B cell (primary cell): ENCODE measurements around the gene SPATA31A3. TPM values are rescaled to one million over a fixed set of nuclear protein-coding genes. Genes with fewer than 3 reads are reported as not detected.
"Not testable (repeated sequence)": the region's sequence is repeated elsewhere in the genome, so short reads cannot be mapped to it uniquely, and the experiment has no call there.

Source experiments
- ATAC-seq: fragments of 200-7000 bp; cut with Tn5 transposase; one replicate; pipeline ENCODE4 v1.10.0; 2021; ENCODE audit warnings: low read depth, mild to moderate bottlenecking, moderate number of reproducible peaks, moderate library complexity
- CTCF ChIA-PET: fragments of 350-600 bp; sonication (Branson Sonifier 250); formaldehyde crosslinking; loops from one replicate; lab custom pipeline; 2021; ENCODE audit warnings: antibody characterized with exemption, inconsistent platforms; lab: Charles Lee
- POLR2A ChIA-PET: fragments of 350-600 bp; sonication (Branson Sonifier 250); formaldehyde crosslinking; loops from one replicate; lab custom pipeline; 2021; ENCODE audit warnings: antibody characterized with exemption; lab: Charles Lee
- DNase-seq: peaks from one replicate; pipeline ENCODE4 v3.0.0; 2013
- H2AFZ ChIP-seq: 2 replicates; pipeline ENCODE4 v1.6.1; 2012; ENCODE audit warnings: mild to moderate bottlenecking, low read depth, low read length; ENCODE audit not compliant: insufficient read depth, poor library complexity, severe bottlenecking
- H3K27ac ChIP-seq, 2 donors: 1 replicate in 1 of 2; 2 replicates in 1 of 2; pipeline ENCODE4 v1.5.1; 2012 to 2013; ENCODE audit warnings: low read length in 2 of 2, mild to moderate bottlenecking in 2 of 2, moderate library complexity in 1 of 2
- H3K27me3 ChIP-seq, 4 experiments: fragments of 200-600 bp in 1 of 4; sonication (generic) in 1 of 4; replicated peaks in 1 of 4; 1 replicate in 2 of 4; 2 replicates in 2 of 4; pipeline versions ENCODE4 v1.6.1 to v1.7.0; 2013 to 2016; ENCODE audit warnings: low read length in 3 of 4, mild to moderate bottlenecking in 2 of 4, mixed read lengths in 1 of 4, moderate library complexity in 1 of 4; ENCODE audit not compliant: insufficient read depth in 4 of 4, control insufficient read depth in 3 of 4; ENCODE audit errors: control extremely low read depth in 1 of 4
- H3K36me3 ChIP-seq, 2 experiments: replicated peaks in 1 of 2; 1 replicate in 1 of 2; 2 replicates in 1 of 2; pipeline versions ENCODE4 v1.6.1 to v1.7.1; 2013; ENCODE audit warnings: low read length in 1 of 2; ENCODE audit not compliant: insufficient read depth in 2 of 2, control insufficient read depth in 1 of 2; ENCODE audit errors: control extremely low read depth in 1 of 2, extremely low read depth in 1 of 2
- H3K4me1 ChIP-seq, 2 donors: fragments of 200-600 bp in 1 of 2; sonication (generic) in 1 of 2; 1 replicate in 1 of 2; 2 replicates in 1 of 2; pipeline versions ENCODE4 v1.5.1 to v1.6.1; 2013 to 2017; ENCODE audit warnings: low read length in 2 of 2; ENCODE audit not compliant: control insufficient read depth in 2 of 2, insufficient read depth in 2 of 2
- H3K4me2 ChIP-seq: replicated peaks from 2 replicates; pipeline ENCODE3; 2012; ENCODE audit warnings: mild to moderate bottlenecking, low read depth, low read length; ENCODE audit not compliant: poor library complexity, severe bottlenecking
- H3K4me3 ChIP-seq, 5 experiments: fragments of 200-600 bp in 1 of 5; sonication (generic) in 1 of 5; 1 replicate in 3 of 5; 2 replicates in 2 of 5; pipeline versions ENCODE4 v1.5.1 to v1.7.0; 2011 to 2016; ENCODE audit warnings: low read length in 4 of 5, mild to moderate bottlenecking in 4 of 5, low read depth in 2 of 5, control low read depth in 1 of 5, moderate library complexity in 1 of 5; ENCODE audit not compliant: insufficient read depth in 1 of 5; ENCODE audit errors: control extremely low read depth in 1 of 5, extremely low read depth in 1 of 5
- H3K79me2 ChIP-seq: fragments of 200-600 bp; sonication (generic); one replicate; pipeline ENCODE4 v1.6.0; 2016; ENCODE audit warnings: low read length; ENCODE audit not compliant: control insufficient read depth, insufficient read depth
- H3K9ac ChIP-seq: fragments of 200-600 bp; sonication (generic); 2 replicates; pipeline ENCODE4 v1.6.1; 2017; ENCODE audit warnings: mild to moderate bottlenecking, low read length, moderate library complexity
- H3K9me3 ChIP-seq, 3 donors: one replicate each; pipeline versions ENCODE4 v1.6.1 to v1.7.1; 2013; ENCODE audit warnings: low read length in 2 of 3; ENCODE audit not compliant: control insufficient read depth in 2 of 3, insufficient read depth in 1 of 3; ENCODE audit errors: control extremely low read depth in 1 of 3
- H4K20me1 ChIP-seq: 2 replicates; pipeline ENCODE4 v1.6.0; 2012; ENCODE audit warnings: mild to moderate bottlenecking, low read length; ENCODE audit not compliant: insufficient read depth, control insufficient read depth, poor library complexity, severe bottlenecking
- H3K27ac Mint-ChIP-seq: one replicate; pipeline ENCODE4 v1.8.0; 2021; ENCODE audit warnings: mixed read lengths
- H3K27me3 Mint-ChIP-seq: one replicate; pipeline ENCODE4 v1.8.0; 2021; ENCODE audit warnings: mixed read lengths
- H3K4me1 Mint-ChIP-seq: one replicate; pipeline ENCODE4 v1.8.0; 2021; ENCODE audit warnings: mixed read lengths
- H3K4me3 Mint-ChIP-seq: one replicate; pipeline ENCODE4 v1.8.0; 2021; ENCODE audit warnings: mixed read lengths
- H3K9me3 Mint-ChIP-seq: one replicate; pipeline ENCODE4 v1.8.0; 2022; ENCODE audit warnings: mixed read lengths; ENCODE audit not compliant: insufficient read depth
- WGBS: methylation state at CpG from one replicate; pipeline ENCODE4 v1.1.5; 2013; ENCODE audit warnings: missing lambda C conversion rate; ENCODE audit not compliant: insufficient coverage; 5-methylcytosine and 5-hydroxymethylcytosine counted together
- intact Hi-C: fragments of 100-400 bp; cut with micrococcal nuclease; formaldehyde crosslinking; loops from one replicate; pipeline ENCODE4 v1.10.0; 2022
- polyA minus RNA-seq: library from RNA; depleted of rRNA, polyadenylated mRNA; stranded (reverse); fragments of >200 nt; gene quantifications from 2 replicates; pipeline ENCODE4 v1.2.3, GENCODE V29; 2012
- polyA plus RNA-seq: library from polyadenylated mRNA; depleted of rRNA; stranded (reverse); fragments of >200 nt; gene quantifications from 2 replicates; pipeline ENCODE4 v1.2.3, GENCODE V29; 2012
- total RNA-seq, 2 donors: library from RNA; stranded (reverse); fragments of 120-200 nt in 1 of 2; gene quantifications; 1 replicate in 1 of 2; 2 replicates in 1 of 2; pipeline versions ENCODE4 v1.2.3 to v1.2.4, GENCODE V29; 2013 to 2022

SPATA31A3 gene
- total RNA-seq (not detected in 2 replicates), polyA plus RNA-seq (not detected in 2 replicates), polyA minus RNA-seq (not detected in 2 replicates)
- total RNA-seq (2013): not detected

DNA sequence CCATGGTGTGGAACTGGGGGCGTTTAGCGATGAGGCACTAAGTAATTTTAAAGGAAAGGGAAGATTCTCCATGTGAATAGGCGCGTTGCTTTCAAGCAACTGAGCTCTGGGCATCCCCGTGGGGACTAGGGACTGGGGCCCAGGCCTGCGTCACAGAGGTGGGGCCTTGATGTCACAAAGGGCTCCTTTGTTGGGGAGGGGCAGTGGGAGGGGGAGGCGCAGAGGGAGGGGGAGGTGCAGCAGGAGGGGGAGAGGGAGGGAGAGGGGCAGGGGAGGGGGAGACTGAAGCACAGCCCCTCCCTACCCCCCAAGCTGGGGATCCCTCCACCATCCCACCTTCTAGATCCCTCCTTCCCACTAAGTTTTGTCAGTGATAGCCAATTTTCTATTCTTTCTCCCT lies at the start of gene SPATA31A3:
TSS of gene SPATA31A3 (minus strand) at position 101 of the 400 bp plus-strand sequence. CDS start at position 72, 29 bp downstream.
- ATAC-seq, H3K9ac ChIP-seq, H3K27ac ChIP-seq, H3K9me3 Mint-ChIP-seq, H3K4me1 ChIP-seq, H3K79me2 ChIP-seq, H3K36me3 ChIP-seq, POLR2A ChIA-PET, H3K27me3 ChIP-seq, H3K4me3 ChIP-seq, H3K4me2 ChIP-seq, H3K4me3 Mint-ChIP-seq, H2AFZ ChIP-seq, H3K9me3 ChIP-seq, H3K4me1 Mint-ChIP-seq, H4K20me1 ChIP-seq, DNase-seq, H3K27me3 Mint-ChIP-seq, CTCF ChIA-PET, H3K27ac Mint-ChIP-seq, intact Hi-C loops: not testable (repeated sequence)
- WGBS: no CpG with 5 or more reads among the region's 7 CpGs

- H3K27me3 Mint-ChIP-seq, POLR2A ChIA-PET, H3K27ac Mint-ChIP-seq, H4K20me1 ChIP-seq, DNase-seq, H3K27ac ChIP-seq, H3K4me3 Mint-ChIP-seq, H3K4me1 Mint-ChIP-seq, H3K36me3 ChIP-seq, ATAC-seq, H3K9ac ChIP-seq, H3K4me3 ChIP-seq, H3K4me1 ChIP-seq, CTCF ChIA-PET, H3K9me3 Mint-ChIP-seq, H3K79me2 ChIP-seq, intact Hi-C loops, H3K27me3 ChIP-seq, H3K9me3 ChIP-seq, H3K4me2 ChIP-seq, H2AFZ ChIP-seq: not testable (repeated sequence)
- WGBS: 90% methylated on average over 9 of the region's 11 CpGs
These were observed 39.8 kb downstream of the SPATA31A3 start for GRCh38 chr9:66952576-66952975.

DNA sequence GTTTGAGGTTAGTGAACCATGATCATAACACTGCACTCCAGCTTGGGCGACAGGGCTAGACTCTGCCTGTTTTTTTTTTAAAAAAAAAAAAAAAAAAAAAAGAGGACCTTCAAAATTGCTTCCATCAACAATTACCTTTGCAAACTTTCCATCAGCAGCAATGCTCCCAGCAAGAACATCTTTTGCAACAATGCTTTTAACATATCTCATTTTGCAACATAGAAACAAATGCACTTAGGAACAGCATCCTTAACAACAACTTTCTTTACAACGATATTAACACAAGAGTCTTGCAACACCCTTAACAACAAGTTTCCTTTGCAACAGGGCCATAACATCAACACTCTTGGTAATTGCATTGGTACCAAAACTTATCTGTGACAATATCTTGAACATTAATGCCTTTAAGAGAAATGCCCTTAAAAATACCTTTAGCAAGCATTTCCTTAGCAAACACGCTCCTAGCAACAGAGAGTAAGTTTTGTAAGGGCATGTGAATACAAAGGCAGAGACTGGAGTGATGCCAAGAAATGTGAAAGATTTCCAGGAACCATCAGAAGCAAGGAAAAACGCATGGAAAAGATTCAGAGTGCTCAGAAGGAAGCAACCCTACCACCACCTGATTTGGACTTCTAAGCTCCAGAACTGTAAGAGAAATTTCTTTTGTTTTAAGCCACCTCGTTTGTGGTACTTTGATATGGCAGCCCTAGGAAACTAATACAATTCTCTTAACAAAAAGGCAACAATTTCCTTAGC lies 49.8 kb downstream of the SPATA31A3 start:
- H3K4me3 Mint-ChIP-seq, CTCF ChIA-PET, H3K27me3 ChIP-seq, H3K9me3 ChIP-seq, POLR2A ChIA-PET, H3K27me3 Mint-ChIP-seq, intact Hi-C loops, H3K4me1 ChIP-seq, H3K4me2 ChIP-seq, H3K4me3 ChIP-seq, H3K4me1 Mint-ChIP-seq, H3K9me3 Mint-ChIP-seq, ATAC-seq, H3K9ac ChIP-seq, H2AFZ ChIP-seq, H3K27ac ChIP-seq, DNase-seq, H3K79me2 ChIP-seq, H4K20me1 ChIP-seq, H3K36me3 ChIP-seq, H3K27ac Mint-ChIP-seq: not testable (repeated sequence)
- WGBS: no CpG with 5 or more reads among the region's 5 CpGs
